Measurements from ENCODE around the gene OGDH. TPM values are rescaled to one million over a fixed set of nuclear protein-coding genes. Genes with fewer than 3 reads are reported as not detected.
"Not testable (repeated sequence)": the region's sequence is repeated elsewhere in the genome, so short reads cannot be mapped to it uniquely, and the experiment has no call there.

The OGDH gene
- total RNA-seq, 1 donor from 2014 or later: 62.0 TPM

DNA sequence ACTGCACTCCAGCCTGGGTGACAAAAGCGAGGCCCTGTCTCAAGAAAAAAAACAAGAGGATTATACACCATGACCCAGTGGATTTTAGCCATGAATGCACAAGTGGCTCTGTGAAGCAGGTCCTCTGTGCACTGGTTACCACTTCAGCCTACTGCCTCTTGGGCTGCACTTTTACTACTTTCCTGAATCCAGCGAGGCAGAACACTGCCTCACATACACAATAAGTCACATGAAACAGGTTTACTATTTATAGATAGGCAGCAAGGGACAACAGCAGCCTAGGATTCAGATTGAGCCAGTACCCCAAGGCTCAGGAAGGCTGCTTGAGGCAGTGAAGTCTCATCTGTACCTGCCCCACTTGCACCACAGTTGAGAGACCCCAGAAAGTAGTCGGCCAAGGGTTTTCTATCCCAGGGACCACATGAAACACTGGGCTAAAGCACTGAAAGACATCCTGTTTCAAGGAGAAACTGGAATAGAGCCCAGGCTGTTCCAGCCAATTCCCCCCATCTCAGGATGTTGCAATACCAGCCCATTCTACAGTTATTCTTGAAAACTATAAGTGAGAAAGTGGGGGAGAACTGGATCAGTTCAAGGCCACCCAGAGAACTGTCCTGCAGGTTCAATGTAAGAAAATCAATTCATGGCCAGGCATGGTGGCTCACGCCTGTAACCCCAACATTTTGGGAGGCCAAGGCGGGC is 10.3 kb upstream of the OGDH start:
- TF ChIP-seq, protein P1, sequence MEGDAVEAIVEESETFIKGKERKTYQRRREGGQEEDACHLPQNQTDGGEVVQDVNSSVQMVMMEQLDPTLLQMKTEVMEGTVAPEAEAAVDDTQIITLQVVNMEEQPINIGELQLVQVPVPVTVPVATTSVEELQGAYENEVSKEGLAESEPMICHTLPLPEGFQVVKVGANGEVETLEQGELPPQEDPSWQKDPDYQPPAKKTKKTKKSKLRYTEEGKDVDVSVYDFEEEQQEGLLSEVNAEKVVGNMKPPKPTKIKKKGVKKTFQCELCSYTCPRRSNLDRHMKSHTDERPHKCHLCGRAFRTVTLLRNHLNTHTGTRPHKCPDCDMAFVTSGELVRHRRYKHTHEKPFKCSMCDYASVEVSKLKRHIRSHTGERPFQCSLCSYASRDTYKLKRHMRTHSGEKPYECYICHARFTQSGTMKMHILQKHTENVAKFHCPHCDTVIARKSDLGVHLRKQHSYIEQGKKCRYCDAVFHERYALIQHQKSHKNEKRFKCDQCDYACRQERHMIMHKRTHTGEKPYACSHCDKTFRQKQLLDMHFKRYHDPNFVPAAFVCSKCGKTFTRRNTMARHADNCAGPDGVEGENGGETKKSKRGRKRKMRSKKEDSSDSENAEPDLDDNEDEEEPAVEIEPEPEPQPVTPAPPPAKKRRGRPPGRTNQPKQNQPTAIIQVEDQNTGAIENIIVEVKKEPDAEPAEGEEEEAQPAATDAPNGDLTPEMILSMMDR (conservative IDR thresholded peaks at IDR 0.05; ENCODE audit: low read depth, low read length): peak; percentile 4

DNA sequence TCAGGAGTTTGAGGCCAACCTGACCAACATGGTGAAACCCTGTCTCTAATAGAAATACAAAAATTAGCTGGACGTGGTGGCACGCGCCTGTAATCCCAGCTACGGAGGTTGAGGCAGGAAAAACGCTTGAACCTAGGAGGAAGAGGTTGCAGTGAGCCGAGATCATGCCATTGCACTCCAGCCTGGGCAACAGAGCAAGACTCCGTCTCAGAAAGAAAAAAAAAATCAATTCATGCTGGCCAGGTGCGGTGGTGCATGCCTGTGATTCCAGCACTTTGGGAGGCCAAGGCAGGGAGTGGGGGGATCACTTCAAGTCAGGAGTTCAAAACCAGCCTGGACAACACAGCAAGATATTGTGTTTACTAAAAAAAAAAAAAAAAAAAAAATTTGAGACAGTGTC is 9.2 kb upstream of the OGDH start:
- H3K4me3 ChIP-seq (ENCODE audit: low read depth, low read length); DNase-seq (ENCODE audit: low read depth): not testable (repeated sequence)

More for the DNA sequence above, 10.3 kb upstream of the OGDH start:
- H3K4me3 ChIP-seq (ENCODE audit: low read depth, low read length): no peak overlapping the region
- DNase-seq (ENCODE audit: low read depth): peak; percentile 79

DNA sequence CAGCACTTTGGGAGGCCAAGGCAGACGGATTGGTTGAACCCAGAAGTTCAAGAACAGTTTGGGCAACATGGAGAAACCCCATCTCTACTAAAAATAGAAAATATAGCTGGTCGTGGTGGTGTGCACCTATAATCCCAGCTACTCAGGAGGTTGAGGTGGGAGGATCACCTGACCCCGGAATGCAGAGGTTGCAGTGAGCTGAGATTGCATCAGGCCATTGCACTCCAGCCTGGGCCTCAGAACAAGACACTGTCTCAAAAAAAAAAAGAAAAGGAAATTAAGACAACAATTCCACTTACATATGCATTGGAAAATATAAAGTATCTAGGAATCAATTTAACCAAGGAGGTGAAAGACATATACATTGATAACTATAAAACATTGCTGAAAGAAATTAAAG is 7.2 kb upstream of the OGDH start:
- no peak overlapping the region for H3K4me3 ChIP-seq (ENCODE audit: low read depth, low read length)
- DNase-seq (ENCODE audit: low read depth): no peak
- TF ChIP-seq, protein P1 (conservative IDR thresholded peaks at IDR 0.05; ENCODE audit: low read depth, low read length): no peak

GRCh38 chr7:44602576-44602910 is 3.9 kb upstream of the OGDH start:
- H3K4me3 ChIP-seq (ENCODE audit: low read depth, low read length): no peak overlapping the region

DNA sequence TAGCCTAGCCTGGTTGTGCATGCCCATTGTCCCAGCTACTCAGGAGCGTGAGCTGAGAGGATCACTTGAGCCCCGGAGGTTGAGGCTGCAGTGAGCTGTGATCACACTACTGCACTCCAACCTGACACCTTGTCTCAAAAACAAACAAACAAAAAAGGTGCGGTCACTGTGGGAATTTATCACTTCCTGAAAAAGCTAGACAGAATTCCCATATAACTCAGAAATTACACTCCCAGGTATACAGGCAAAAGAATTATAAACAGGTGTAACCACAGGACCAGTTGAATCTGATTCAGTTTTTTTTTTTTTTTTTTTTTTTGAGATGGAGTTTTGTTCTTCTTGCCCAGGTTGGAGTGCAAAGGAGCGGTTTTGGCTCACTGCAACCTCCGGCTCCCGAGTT is 3.2 kb upstream of the OGDH start:
- TF ChIP-seq, protein P1 (conservative IDR thresholded peaks at IDR 0.05; ENCODE audit: low read depth, low read length): no peak
- no peak overlapping the region for H3K4me3 ChIP-seq (ENCODE audit: low read depth, low read length)
- no peak for DNase-seq (ENCODE audit: low read depth)

More at GRCh38 chr7:44602576-44602910, 3.9 kb upstream of the OGDH start:
- TF ChIP-seq, protein P1 (conservative IDR thresholded peaks at IDR 0.05; ENCODE audit: low read depth, low read length): no peak
- no peak for DNase-seq (ENCODE audit: low read depth)

DNA sequence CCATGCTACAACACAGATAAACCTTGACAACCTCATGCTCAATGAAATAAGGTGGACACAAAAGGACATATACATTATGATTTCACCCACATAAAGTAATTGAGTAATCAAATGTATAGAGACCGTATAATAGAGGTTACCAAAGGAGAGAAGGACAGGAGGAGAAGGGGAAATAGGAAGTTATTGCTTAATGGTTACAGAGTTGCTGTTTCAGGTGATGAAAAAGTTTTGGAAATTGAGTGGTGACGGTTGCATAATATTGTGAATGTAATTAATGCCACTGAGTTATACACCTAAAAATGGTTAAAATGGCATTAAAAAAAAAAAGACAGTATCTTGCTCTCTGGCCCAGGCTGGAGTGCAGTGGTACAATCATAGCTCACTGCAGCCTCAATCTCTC is 1.5 kb upstream of the OGDH start:
- no peak overlapping the region for H3K4me3 ChIP-seq (ENCODE audit: low read depth, low read length)
- TF ChIP-seq, protein P1 (conservative IDR thresholded peaks at IDR 0.05; ENCODE audit: low read depth, low read length): no peak
- no peak for DNase-seq (ENCODE audit: low read depth)

DNA sequence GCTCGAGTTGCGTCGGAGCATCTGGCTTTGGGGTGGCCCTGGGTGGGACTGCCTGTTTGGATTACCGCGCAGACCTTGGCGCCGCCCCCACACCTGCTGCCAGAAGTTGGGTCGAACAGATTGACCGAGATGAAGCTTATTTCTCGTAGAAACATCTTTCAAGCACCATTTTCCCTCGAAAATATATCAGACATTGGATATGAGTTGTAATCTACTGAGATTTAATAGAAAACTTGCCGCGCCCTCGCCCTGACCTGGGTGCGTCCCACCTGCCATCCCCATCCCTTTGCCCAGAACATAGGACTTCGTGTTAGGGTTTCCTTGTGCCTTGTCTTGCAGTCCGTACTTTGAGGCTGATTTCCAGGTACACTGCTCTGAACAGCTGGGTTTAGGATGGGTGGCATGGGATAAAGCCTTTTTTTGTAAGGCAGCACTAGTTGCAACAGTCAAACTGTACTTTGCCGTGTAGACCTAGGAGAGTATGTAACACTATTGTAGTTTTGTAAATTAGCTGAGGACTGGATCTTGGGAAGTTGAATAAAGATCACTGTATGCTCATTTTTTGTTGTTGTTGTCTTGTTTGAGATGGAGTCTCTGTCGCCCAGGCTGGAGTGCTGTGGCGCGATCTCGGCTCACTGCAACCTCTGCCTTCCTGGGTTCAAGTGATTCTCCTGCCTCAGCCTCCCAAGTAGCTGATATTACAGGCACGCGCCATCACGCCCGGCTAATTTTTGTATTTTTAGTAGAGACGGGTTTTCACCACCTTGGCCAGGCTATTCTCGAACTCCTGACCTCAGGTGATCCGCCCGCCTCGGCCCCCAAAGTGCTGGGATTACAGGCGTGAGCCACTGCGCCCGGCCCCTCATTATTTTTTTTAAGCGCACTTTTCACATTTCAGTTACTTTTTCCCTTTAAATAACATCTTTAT is 978 bp downstream of the OGDH start:
- TF ChIP-seq, protein P1 (conservative IDR thresholded peaks at IDR 0.05; ENCODE audit: low read depth, low read length): no peak
- no peak for DNase-seq (ENCODE audit: low read depth)
- H3K4me3 ChIP-seq (ENCODE audit: low read depth, low read length): peak overlapping the region; percentile 97

All from epithelial cell of proximal tubule (primary cell).